SU-DHL-6 (cell line): ENCODE data around the gene GRIK4.

Experiments used
- EZH2phosphoT487 ChIP-seq: fragments of 200-600 bp; sonication (generic), shearing (Covaris generic); conservative IDR thresholded peaks from 2 replicates; pipeline ENCODE4 v1.6.1; 2018; ENCODE audit warnings: mild to moderate bottlenecking, antibody characterized with exemption, low read length, moderate library complexity, mixed read lengths
- TF ChIP-seq, protein P1 (sequence below): fragments of 200-600 bp; sonication (generic); IDR thresholded peaks from one replicate; pipeline ENCODE4 v1.5.1; 2017; ENCODE audit warnings: antibody characterized with exemption, mild to moderate bottlenecking, low read length, moderate library complexity; ENCODE audit not compliant: insufficient read depth, poor library complexity, severe bottlenecking

DNA sequence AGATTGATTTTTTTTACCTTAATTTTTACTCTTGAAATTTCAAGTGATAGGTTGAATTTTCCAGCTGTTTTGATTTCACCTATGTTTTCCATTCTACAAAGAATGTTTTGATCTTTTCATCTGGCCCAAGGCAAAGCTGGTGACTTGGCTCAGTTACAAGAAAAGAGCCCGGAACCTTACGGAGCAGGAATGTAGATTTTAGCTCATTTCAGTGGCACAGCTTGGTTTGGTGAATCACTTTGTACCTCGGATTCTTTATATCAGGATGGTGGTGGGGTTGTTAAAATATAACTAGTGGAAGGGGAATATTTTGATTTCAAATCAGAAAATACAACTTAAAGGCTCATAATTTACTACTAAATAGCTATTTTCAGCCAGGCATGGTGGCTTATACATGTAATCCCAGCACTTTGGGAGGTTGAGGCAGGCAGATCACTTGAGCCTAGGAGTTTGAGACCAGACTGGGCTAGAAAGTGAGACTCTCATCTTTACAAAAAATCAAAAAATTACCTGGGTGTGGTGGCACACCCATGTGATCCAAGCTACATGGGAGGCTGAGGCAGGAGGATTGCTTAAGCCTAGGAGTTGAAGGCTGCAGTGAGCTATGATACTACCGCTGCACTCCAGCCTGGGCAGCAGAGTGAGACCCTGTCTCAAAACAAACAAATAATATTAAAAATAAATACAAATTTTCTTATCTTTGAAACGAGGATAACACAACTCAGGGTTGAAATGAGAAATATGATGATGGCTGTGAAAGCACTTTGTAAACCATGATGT, 9.4 kb upstream of the GRIK4 start:
- TF ChIP-seq, protein P1, sequence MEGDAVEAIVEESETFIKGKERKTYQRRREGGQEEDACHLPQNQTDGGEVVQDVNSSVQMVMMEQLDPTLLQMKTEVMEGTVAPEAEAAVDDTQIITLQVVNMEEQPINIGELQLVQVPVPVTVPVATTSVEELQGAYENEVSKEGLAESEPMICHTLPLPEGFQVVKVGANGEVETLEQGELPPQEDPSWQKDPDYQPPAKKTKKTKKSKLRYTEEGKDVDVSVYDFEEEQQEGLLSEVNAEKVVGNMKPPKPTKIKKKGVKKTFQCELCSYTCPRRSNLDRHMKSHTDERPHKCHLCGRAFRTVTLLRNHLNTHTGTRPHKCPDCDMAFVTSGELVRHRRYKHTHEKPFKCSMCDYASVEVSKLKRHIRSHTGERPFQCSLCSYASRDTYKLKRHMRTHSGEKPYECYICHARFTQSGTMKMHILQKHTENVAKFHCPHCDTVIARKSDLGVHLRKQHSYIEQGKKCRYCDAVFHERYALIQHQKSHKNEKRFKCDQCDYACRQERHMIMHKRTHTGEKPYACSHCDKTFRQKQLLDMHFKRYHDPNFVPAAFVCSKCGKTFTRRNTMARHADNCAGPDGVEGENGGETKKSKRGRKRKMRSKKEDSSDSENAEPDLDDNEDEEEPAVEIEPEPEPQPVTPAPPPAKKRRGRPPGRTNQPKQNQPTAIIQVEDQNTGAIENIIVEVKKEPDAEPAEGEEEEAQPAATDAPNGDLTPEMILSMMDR = no peak
- no peak for TF ChIP-seq EZH2phosphoT487
